ENCODE results near the gene MGLL.

MGLL gene

GRCh38 chr3:127731546-127732289, 90.6 kb downstream of the MGLL start:
- no peaks in the 10 kb centered on the region for H3K9me3 ChIP-seq (ENCODE audit: control insufficient read depth, insufficient read depth, low read length)
- H3K4me1 ChIP-seq (ENCODE audit: insufficient read depth, low read length), result peaks cover 38% of the 10 kb centered on the region
- no peak overlapping the region for H3K9ac ChIP-seq (ENCODE audit: low read depth, low read length)
- H3K36me3 ChIP-seq (ENCODE audit: insufficient read depth, low read length), result no peaks in the 10 kb centered on the region

GRCh38 chr3:127730666-127731295, 91.5 kb downstream of the MGLL start:
- H3K9me3 ChIP-seq (ENCODE audit: control insufficient read depth, insufficient read depth, low read length), result no peaks in the 10 kb centered on the region
- peaks cover 30% of the 10 kb centered on the region for H3K4me1 ChIP-seq (ENCODE audit: insufficient read depth, low read length)
- no peaks in the 10 kb centered on the region for H3K36me3 ChIP-seq (ENCODE audit: insufficient read depth, low read length)
- H3K9ac ChIP-seq (ENCODE audit: low read depth, low read length), result no peak overlapping the region

- Histone ChIP-seq H3K9ac (ENCODE audit: low read depth, low read length) (no peak overlapping the region), H3K4me1 (ENCODE audit: insufficient read depth, low read length) (peaks cover 27% of the 10 kb centered on the region), H3K36me3 (ENCODE audit: insufficient read depth, low read length) (no peaks in the 10 kb centered on the region), H3K9me3 (ENCODE audit: control insufficient read depth, insufficient read depth, low read length) (0 out of 2 replicates have a peak, but pooled peaks cover 5% of the 10 kb centered on the region)
These were observed 92.1 kb downstream of the MGLL start for GRCh38 chr3:127730171-127730570.

- no peak overlapping the region for H3K9ac ChIP-seq (ENCODE audit: low read depth, low read length)
- H3K4me1 ChIP-seq (ENCODE audit: insufficient read depth, low read length), result peaks cover 23% of the 10 kb centered on the region
- no peaks in the 10 kb centered on the region for H3K36me3 ChIP-seq (ENCODE audit: insufficient read depth, low read length)
- peaks cover 5% of the 10 kb centered on the region; the same call in 1 of the 2 replicates for H3K9me3 ChIP-seq (ENCODE audit: control insufficient read depth, insufficient read depth, low read length)
These were observed 92.7 kb downstream of the MGLL start for GRCh38 chr3:127729556-127730056.

- H3K9me3 ChIP-seq (ENCODE audit: control insufficient read depth, insufficient read depth, low read length), result peaks cover 5% of the 10 kb centered on the region; the same call in 1 of the 2 replicates
- H3K4me1 ChIP-seq (ENCODE audit: insufficient read depth, low read length), result peaks cover 14% of the 10 kb centered on the region
- H3K9ac ChIP-seq (ENCODE audit: low read depth, low read length), result no peak overlapping the region
- H3K36me3 ChIP-seq (ENCODE audit: insufficient read depth, low read length), result no peaks in the 10 kb centered on the region
These were observed 93.8 kb downstream of the MGLL start for GRCh38 chr3:127728417-127729015.

- Histone ChIP-seq H3K36me3 (ENCODE audit: insufficient read depth, low read length) (no peaks in the 10 kb centered on the region), H3K4me1 (ENCODE audit: insufficient read depth, low read length) (peaks cover 6% of the 10 kb centered on the region)
These were observed 95.4 kb downstream of the MGLL start for GRCh38 chr3:127726894-127727293.

GRCh38 chr3:127723011-127723567, 99.2 kb downstream of the MGLL start:
- H3K36me3 ChIP-seq (ENCODE audit: insufficient read depth, low read length), result no peaks in the 10 kb centered on the region
- peaks cover 10% of the 10 kb centered on the region; the same call in 1 of the 2 replicates for H3K9me3 ChIP-seq (ENCODE audit: control insufficient read depth, insufficient read depth, low read length)
- no peak overlapping the region for H3K9ac ChIP-seq (ENCODE audit: low read depth, low read length)
- no peaks in the 10 kb centered on the region for H3K4me1 ChIP-seq (ENCODE audit: insufficient read depth, low read length)

More at GRCh38 chr3:127726894-127727293, 95.4 kb downstream of the MGLL start:
- H3K9ac ChIP-seq (ENCODE audit: low read depth, low read length), result no peak overlapping the region
- peaks cover 10% of the 10 kb centered on the region; the same call in 1 of the 2 replicates for H3K9me3 ChIP-seq (ENCODE audit: control insufficient read depth, insufficient read depth, low read length)

- Histone ChIP-seq H3K4me1 (ENCODE audit: insufficient read depth, low read length) (no peaks in the 10 kb centered on the region), H3K36me3 (ENCODE audit: insufficient read depth, low read length) (no peaks in the 10 kb centered on the region), H3K9me3 (ENCODE audit: control insufficient read depth, insufficient read depth, low read length) (peaks cover 10% of the 10 kb centered on the region; the same call in 1 of the 2 replicates), H3K9ac (ENCODE audit: low read depth, low read length) (no peak overlapping the region)
These were observed 100.1 kb downstream of the MGLL start for GRCh38 chr3:127722091-127722784.

GRCh38 chr3:127720985-127721935, 101.1 kb downstream of the MGLL start:
- Histone ChIP-seq H3K9me3 (ENCODE audit: control insufficient read depth, insufficient read depth, low read length) (peaks cover 10% of the 10 kb centered on the region; the same call in 1 of the 2 replicates), H3K36me3 (ENCODE audit: insufficient read depth, low read length) (no peaks in the 10 kb centered on the region), H3K9ac (ENCODE audit: low read depth, low read length) (no peak overlapping the region), H3K4me1 (ENCODE audit: insufficient read depth, low read length) (no peaks in the 10 kb centered on the region)

GRCh38 chr3:127720161-127720823, 102.0 kb downstream of the MGLL start:
- H3K36me3 ChIP-seq (ENCODE audit: insufficient read depth, low read length), result no peaks in the 10 kb centered on the region
- no peaks in the 10 kb centered on the region for H3K4me1 ChIP-seq (ENCODE audit: insufficient read depth, low read length)
- H3K9ac ChIP-seq (ENCODE audit: low read depth, low read length), result no peak overlapping the region
- peaks cover 5% of the 10 kb centered on the region; the same call in 1 of the 2 replicates for H3K9me3 ChIP-seq (ENCODE audit: control insufficient read depth, insufficient read depth, low read length)

- no peak overlapping the region for H3K9ac ChIP-seq (ENCODE audit: low read depth, low read length)
- H3K9me3 ChIP-seq (ENCODE audit: control insufficient read depth, insufficient read depth, low read length), result 0 out of 2 replicates have a peak, but pooled peaks cover 4% of the 10 kb centered on the region
- H3K36me3 ChIP-seq (ENCODE audit: insufficient read depth, low read length), result no peaks in the 10 kb centered on the region
- H3K4me1 ChIP-seq (ENCODE audit: insufficient read depth, low read length), result peaks cover 2% of the 10 kb centered on the region
These were observed 102.9 kb downstream of the MGLL start for GRCh38 chr3:127719369-127719768.

- Histone ChIP-seq H3K4me1 (ENCODE audit: insufficient read depth, low read length) (peaks cover 7% of the 10 kb centered on the region), H3K9me3 (ENCODE audit: control insufficient read depth, insufficient read depth, low read length) (0 out of 2 replicates have a peak, but pooled peaks cover 4% of the 10 kb centered on the region), H3K9ac (ENCODE audit: low read depth, low read length) (no peak overlapping the region), H3K36me3 (ENCODE audit: insufficient read depth, low read length) (no peaks in the 10 kb centered on the region)
These were observed 103.4 kb downstream of the MGLL start for GRCh38 chr3:127718916-127719290.

All from ES-I3 (cell line).